Effector memory CD8-positive, alpha-beta T cell (primary cell): Measurements from ENCODE around the gene ITGA2.
"Not testable (repeated sequence)": the region's sequence is repeated elsewhere in the genome, so short reads cannot be mapped to it uniquely, and the experiment has no call there.

Experiments
- ATAC-seq: fragments of 150-1000 bp; cut with Tn5 transposase; replicated peaks from 2 replicates; pipeline ENCODE4 v1.10.0; 2021; ENCODE audit warnings: mild to moderate bottlenecking, moderate library complexity
- DNase-seq, 3 experiments: peaks; one replicate each; pipeline ENCODE4 v3.0.0; 2021
- H3K27ac Mint-ChIP-seq, 2 donors: one replicate each; pipeline ENCODE4 v1.8.0; 2022; ENCODE audit warnings: mild to moderate bottlenecking in 2 of 2, mixed read lengths in 2 of 2, moderate library complexity in 2 of 2
- H3K27me3 Mint-ChIP-seq, 2 donors: one replicate each; pipeline ENCODE4 v1.8.0; 2022; ENCODE audit warnings: mixed read lengths in 2 of 2
- H3K36me3 Mint-ChIP-seq: one replicate; pipeline ENCODE4 v1.8.0; 2022; ENCODE audit warnings: mild to moderate bottlenecking, moderate library complexity, mixed read lengths; ENCODE audit not compliant: insufficient read depth
- H3K4me1 Mint-ChIP-seq, 2 donors: one replicate each; pipeline ENCODE4 v1.8.0; 2022; ENCODE audit warnings: low read depth in 2 of 2, mixed read lengths in 2 of 2
- H3K4me3 Mint-ChIP-seq, 2 donors: one replicate each; pipeline ENCODE4 v1.8.0; 2022; ENCODE audit warnings: mild to moderate bottlenecking in 2 of 2, mixed read lengths in 2 of 2, moderate library complexity in 2 of 2
- H3K9me3 Mint-ChIP-seq, 2 donors: one replicate each; pipeline ENCODE4 v1.8.0; 2022; ENCODE audit warnings: mixed read lengths in 2 of 2

Gene ITGA2

DNA sequence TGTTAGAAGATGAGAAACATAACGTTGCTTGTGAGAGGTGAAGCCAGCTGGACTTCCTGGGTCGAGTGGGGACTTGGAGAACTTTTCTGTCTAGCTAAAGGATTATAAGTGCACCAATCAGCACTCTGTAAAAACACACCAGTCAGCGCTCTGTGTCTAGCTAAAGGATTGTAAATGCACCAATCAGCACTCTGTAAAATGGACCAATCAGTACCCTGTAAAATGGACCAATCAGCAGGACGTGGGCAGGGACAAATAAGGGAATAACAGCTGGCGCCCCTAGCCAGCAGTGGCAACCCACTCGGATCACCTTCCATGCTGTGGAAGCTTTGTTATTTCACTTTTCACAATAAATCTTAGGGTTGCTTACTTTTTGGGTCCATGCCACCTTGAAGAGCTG lies 123.2 kb downstream of the ITGA2 start:
- H3K4me1 Mint-ChIP-seq = peaks cover 10 to 17% of the 10 kb centered on the region in 2 donors
- not testable (repeated sequence) for ATAC-seq

DNA sequence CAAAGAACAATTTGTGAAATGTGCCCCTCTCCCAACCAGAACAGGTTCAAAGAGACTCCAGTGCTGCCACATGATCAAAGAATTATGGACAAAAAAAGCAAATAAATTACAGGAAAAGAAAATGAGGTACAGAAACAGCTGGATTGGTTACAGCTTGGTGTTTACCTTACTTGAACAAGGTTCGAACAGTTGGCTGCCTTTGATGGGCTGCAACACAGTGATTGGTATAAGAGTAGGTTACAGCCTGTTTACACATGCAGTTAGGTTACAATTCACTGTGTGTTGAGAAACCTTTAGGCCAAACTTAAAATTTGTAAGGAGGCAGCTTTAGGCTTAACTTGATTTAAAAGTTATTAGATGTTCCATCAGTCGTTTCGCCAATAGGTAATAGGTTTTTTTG lies 123.8 kb downstream of the ITGA2 start:
- H3K4me1 Mint-ChIP-seq = peaks cover 10 to 13% of the 10 kb centered on the region in 2 donors
- peaks cover 4% of the 10 kb centered on the region for H3K36me3 Mint-ChIP-seq
- peaks cover 0 to under 1% of the 10 kb centered on the region in 2 donors for H3K27me3 Mint-ChIP-seq
- H3K9me3 Mint-ChIP-seq = no peaks in the 10 kb centered on the region
- H3K4me3 Mint-ChIP-seq = no peak overlapping the region
- no peak for ATAC-seq
- no peak for DNase-seq
- no peak overlapping the region for H3K27ac Mint-ChIP-seq

More for the DNA sequence above, 123.2 kb downstream of the ITGA2 start:
- H3K27ac Mint-ChIP-seq, H3K9me3 Mint-ChIP-seq, H3K4me3 Mint-ChIP-seq, H3K36me3 Mint-ChIP-seq, DNase-seq, H3K27me3 Mint-ChIP-seq: not testable (repeated sequence)

DNA sequence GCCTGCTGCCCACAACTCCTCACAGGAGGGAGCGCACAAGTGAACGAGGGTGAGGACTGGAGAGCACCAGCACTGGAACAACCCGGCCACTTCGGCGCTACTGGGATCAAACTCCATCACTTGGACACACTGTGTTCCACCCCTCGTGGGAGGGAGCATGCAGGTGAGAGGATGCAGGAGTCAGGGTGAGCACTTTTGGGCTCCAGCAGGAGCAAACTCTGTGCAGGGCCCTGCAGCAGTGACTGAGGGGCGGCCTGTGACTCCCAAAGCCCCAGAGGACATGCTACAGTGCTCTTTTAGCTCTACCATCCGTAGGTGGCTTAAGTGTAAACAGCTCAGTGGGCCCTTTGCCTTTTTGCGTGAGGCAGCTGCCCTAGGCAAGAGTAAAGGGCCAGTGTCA lies 124.8 kb downstream of the ITGA2 start:
- Mint-ChIP-seq H3K27me3 (peaks cover 0 to 8% of the 10 kb centered on the region in 2 donors), H3K9me3 (no peaks in the 10 kb centered on the region), H3K4me3 (no peak overlapping the region), H3K27ac (no peak overlapping the region), H3K4me1 (peaks cover 9 to 13% of the 10 kb centered on the region in 2 donors), H3K36me3 (peaks cover 3% of the 10 kb centered on the region)
- ATAC-seq (no peak), DNase-seq (no peak)

DNA sequence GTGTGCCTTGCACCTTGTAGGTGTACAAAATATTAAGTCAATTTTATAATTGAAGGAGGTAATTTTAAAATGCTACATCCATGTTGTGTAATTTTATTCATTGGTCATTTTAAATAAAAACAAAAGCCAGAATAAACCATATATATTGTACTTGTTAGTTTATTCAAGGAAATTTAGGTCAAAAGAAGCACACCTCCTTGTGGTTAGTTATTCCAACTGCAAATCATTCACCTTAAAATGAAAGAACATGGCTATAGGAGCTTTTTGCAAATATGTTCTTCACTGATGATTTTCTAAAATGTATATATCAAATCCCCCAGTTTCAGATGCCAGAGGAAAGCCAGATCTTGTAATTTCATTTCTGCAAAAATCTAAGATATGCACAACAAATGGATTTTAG lies 125.8 kb downstream of the ITGA2 start:
- ATAC-seq (no peak), DNase-seq (no peak)
- no peaks in the 10 kb centered on the region for H3K36me3 Mint-ChIP-seq
- H3K4me1 Mint-ChIP-seq = peaks cover 6 to 11% of the 10 kb centered on the region in 2 donors
- no peak overlapping the region for H3K4me3 Mint-ChIP-seq
- H3K9me3 Mint-ChIP-seq = no peaks in the 10 kb centered on the region
- peaks cover 0 to 8% of the 10 kb centered on the region in 2 donors for H3K27me3 Mint-ChIP-seq
- H3K27ac Mint-ChIP-seq = no peak overlapping the region

DNA sequence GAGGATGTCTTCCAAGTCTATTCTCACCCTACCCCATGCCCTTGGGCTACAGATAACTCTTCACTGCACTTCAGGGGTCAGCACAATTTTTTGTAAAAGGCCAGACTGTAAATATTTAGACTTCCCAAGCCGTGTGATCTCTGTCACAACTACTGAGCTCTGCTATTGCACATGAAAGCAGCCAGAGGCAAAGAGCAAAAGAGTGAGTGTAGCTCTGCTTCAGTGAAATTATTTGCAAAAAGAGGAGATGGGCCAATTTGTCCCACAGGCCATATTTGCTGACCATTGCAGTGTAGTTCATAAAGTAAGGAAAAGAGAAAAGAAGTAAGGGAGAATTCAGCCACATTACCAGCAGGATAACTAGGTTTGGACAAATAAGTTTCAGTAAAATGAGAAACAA lies 127.4 kb downstream of the ITGA2 start:
- no peaks in the 10 kb centered on the region for H3K36me3 Mint-ChIP-seq
- no peak overlapping the region for H3K4me3 Mint-ChIP-seq
- DNase-seq (no peak), ATAC-seq (no peak)
- H3K9me3 Mint-ChIP-seq = no peaks in the 10 kb centered on the region
- H3K4me1 Mint-ChIP-seq = no peaks in the 10 kb centered on the region
- H3K27ac Mint-ChIP-seq = no peak overlapping the region
- peaks cover 0 to 13% of the 10 kb centered on the region in 2 donors for H3K27me3 Mint-ChIP-seq

DNA sequence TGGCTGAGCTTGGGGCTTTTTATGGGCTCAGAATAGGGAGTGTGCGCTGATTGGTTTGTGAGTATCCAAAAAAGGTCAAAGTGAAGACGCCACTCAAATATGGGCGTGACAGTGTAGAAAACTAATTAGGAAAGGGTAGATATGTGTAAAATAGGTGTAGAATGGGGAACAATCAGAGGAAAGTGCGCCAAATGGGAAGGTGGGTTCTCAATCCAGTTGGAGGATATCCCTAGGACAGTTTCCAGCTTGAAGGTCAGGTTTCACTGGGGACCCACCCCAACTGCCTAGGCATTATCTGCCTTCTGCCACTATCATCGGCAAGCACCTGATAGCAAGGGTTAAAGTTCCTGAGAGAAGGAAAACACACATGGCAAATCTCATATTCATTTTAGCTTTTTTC lies 129.7 kb downstream of the ITGA2 start:
- peaks cover 0 to 13% of the 10 kb centered on the region in 2 donors for H3K27me3 Mint-ChIP-seq
- no peaks in the 10 kb centered on the region for H3K4me1 Mint-ChIP-seq
- no peak overlapping the region for H3K4me3 Mint-ChIP-seq
- H3K36me3 Mint-ChIP-seq = no peaks in the 10 kb centered on the region
- no peak for DNase-seq
- H3K9me3 Mint-ChIP-seq = no peaks in the 10 kb centered on the region
- H3K27ac Mint-ChIP-seq = no peak overlapping the region
- ATAC-seq = no peak

DNA sequence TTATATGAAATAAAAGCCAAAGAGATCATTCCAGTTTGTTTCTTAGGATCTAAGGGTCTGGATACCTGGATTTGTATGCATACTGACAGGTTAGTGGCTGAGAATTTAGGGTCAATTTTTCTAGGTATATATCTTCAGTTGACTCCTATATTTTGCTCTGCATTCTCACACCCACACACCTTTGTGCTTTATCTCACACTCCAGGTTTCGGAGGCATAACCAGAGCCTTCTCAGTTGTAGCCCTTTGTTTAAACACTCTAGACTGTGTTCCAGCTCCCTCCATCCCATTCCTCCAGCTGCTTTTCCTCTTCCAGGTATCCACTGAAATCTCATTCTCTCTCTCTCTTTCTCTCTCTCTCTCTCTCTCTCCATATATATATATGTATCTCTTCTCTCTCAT lies 131.0 kb downstream of the ITGA2 start:
- no peak overlapping the region for H3K27ac Mint-ChIP-seq
- no peaks in the 10 kb centered on the region for H3K4me1 Mint-ChIP-seq
- DNase-seq (no peak), ATAC-seq (no peak)
- no peaks in the 10 kb centered on the region for H3K9me3 Mint-ChIP-seq
- H3K4me3 Mint-ChIP-seq = no peak overlapping the region
- H3K27me3 Mint-ChIP-seq = peaks cover 0 to 13% of the 10 kb centered on the region in 2 donors
- H3K36me3 Mint-ChIP-seq = no peaks in the 10 kb centered on the region

DNA sequence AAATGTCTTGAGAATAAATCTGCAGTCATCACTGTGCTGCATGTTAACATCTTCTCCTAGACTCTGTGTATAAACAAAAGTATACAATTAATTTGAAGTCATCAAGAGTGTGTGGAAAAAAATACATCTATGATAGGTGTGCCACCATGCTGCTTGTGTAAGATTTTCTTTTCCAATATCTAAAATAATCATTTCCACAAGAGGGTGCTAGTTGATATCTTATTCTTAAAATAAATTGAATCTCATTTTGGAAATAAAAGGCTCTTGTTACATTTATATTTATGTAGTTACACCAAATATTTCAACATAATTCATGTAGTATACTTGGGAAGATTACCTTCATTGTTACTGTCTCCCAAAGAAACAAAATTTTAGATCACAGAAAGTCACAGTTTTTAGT lies 134.6 kb downstream of the ITGA2 start:
- H3K36me3 Mint-ChIP-seq = no peaks in the 10 kb centered on the region
- H3K27ac Mint-ChIP-seq = no peak overlapping the region
- H3K4me1 Mint-ChIP-seq = no peaks in the 10 kb centered on the region
- H3K9me3 Mint-ChIP-seq = no peaks in the 10 kb centered on the region
- peaks cover 8 to 15% of the 10 kb centered on the region in 2 donors for H3K27me3 Mint-ChIP-seq
- H3K4me3 Mint-ChIP-seq = no peak overlapping the region
- ATAC-seq (no peak), DNase-seq (no peak)

DNA sequence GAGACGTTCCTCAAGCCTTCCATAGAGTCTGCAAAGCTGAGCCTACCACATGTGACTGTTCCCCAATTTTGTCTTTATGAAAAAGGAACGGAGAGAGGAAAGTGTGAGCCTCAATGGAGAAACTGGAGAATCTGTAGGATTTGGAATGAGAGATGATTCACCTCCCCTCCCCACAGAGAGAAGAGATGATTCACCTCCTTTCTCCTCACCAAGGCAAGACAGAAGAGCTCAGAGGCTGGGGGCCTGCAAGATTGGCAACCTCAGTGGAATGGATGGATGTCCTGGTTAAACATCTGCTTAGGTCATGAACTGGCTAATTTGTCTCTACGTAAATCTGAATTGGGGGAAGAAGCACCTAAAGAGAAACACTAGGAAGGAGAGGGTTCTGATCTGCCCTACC lies 137.4 kb downstream of the ITGA2 start:
- no peaks in the 10 kb centered on the region for H3K4me1 Mint-ChIP-seq
- no peak for DNase-seq
- peaks cover 10 to 13% of the 10 kb centered on the region in 2 donors for H3K27me3 Mint-ChIP-seq
- H3K9me3 Mint-ChIP-seq = no peaks in the 10 kb centered on the region
- H3K36me3 Mint-ChIP-seq = no peaks in the 10 kb centered on the region
- H3K4me3 Mint-ChIP-seq = no peak overlapping the region
- H3K27ac Mint-ChIP-seq = no peak overlapping the region
- ATAC-seq = no peak

DNA sequence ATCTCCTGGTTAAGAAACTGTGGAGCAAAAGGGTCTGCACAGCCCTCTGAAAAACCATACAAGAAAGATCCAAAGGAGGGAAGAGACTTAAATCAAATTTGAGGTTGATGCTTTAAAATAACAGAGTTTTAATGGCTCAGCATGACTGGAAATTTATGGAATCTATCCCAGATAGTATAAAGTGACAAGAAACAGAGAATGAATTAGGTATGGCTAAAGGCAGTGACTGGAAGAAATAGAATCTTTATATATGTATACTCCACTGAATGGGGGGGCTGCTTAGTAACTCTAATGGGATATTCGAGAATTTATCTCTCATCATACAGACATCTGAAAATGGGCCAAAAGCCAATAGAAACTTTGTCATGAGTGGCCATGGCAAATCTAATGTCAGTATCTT lies 138.0 kb downstream of the ITGA2 start:
- Mint-ChIP-seq H3K27ac (no peak overlapping the region), H3K36me3 (no peaks in the 10 kb centered on the region), H3K9me3 (no peaks in the 10 kb centered on the region), H3K4me1 (no peaks in the 10 kb centered on the region), H3K4me3 (no peak overlapping the region), H3K27me3 (peaks cover 10 to 13% of the 10 kb centered on the region in 2 donors)
- no peak for DNase-seq
- no peak for ATAC-seq

DNA sequence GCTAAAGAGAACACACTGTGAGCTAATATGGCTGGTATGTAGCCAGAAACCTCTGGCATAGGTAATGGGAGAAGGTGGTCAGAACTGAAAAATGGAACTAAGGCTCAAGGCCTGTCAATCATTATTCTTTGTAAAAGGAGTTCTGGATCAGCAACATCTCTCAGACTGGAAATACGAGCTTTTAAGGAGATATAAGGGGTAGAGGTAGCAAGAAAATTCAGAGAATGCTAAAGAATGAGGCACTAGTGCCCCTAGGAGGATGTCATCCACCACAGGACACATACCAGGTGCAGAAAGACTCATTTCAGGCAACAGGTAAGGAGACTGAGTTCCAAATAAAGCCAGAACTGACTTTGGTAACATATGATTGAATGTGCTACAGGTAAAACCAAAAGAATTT lies 139.3 kb downstream of the ITGA2 start:
- Mint-ChIP-seq H3K27me3 (peaks cover 10 to 13% of the 10 kb centered on the region in 2 donors), H3K36me3 (no peaks in the 10 kb centered on the region), H3K27ac (no peak overlapping the region), H3K4me3 (no peak overlapping the region), H3K4me1 (no peaks in the 10 kb centered on the region), H3K9me3 (no peaks in the 10 kb centered on the region)
- ATAC-seq = no peak
- no peak for DNase-seq

DNA sequence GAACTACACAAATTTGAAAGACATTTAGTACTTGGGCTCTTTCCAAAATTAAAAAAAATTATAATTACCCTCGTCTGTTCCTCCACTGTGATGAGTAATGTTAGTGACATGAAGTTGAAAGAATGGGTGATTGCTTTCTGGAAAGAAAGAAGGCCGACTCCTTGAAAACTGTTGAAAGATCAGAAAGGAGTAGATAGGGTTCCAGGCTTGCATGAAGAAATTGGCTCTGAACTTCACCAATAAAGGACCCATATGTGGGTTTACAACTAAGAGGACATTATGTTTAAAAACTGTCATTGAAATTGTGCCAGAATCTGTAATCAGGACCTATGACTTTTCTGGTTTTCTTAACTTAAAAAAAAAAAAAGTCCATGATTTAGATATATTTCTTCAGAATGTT lies 141.1 kb downstream of the ITGA2 start:
- Mint-ChIP-seq H3K27me3 (peaks cover 10 to 13% of the 10 kb centered on the region in 2 donors), H3K27ac (no peak overlapping the region), H3K36me3 (no peaks in the 10 kb centered on the region), H3K9me3 (no peaks in the 10 kb centered on the region), H3K4me3 (no peak overlapping the region), H3K4me1 (no peaks in the 10 kb centered on the region)
- DNase-seq (no peak), ATAC-seq (no peak)

DNA sequence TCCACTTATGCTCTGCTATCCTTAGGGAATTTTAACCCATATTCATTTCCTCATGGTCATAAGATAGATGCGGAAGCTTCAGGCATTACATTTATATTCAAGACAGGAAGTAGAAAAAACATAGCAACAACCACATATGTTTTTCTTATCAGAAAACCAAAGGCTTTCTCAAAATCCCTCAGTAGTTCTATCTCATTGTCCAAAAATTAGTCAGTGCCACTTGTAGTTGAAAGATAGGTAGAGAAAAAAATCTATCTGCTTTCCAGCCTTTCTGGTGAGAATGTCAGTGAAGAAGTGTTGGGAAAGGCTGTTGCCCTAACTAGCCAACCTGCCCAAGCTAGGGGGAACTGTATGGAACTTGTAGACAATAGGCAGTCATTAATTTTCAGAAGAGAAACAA lies 143.9 kb downstream of the ITGA2 start:
- Mint-ChIP-seq H3K9me3 (no peaks in the 10 kb centered on the region), H3K36me3 (no peaks in the 10 kb centered on the region), H3K27me3 (peaks cover 0 to 6% of the 10 kb centered on the region in 2 donors), H3K27ac (no peak overlapping the region), H3K4me3 (no peak overlapping the region), H3K4me1 (no peaks in the 10 kb centered on the region)
- DNase-seq (no peak), ATAC-seq (no peak)
